Progenitor cell of endocrine pancreas (in vitro differentiated cells): ENCODE results near the gene MXD1. TPM values are rescaled to one million over a fixed set of nuclear protein-coding genes. Genes with fewer than 3 reads are reported as not detected.

Experiments
- DNase-seq: peaks from one replicate; pipeline ENCODE4 v3.0.0; 2021; ENCODE audit warnings: low spot score; ENCODE audit not compliant: unreplicated experiment
- H3K27ac Mint-ChIP-seq: 2 replicates; pipeline ENCODE4 v1.8.0; 2021; ENCODE audit warnings: mild to moderate bottlenecking, moderate library complexity, mixed read lengths
- H3K27me3 Mint-ChIP-seq: 2 replicates; pipeline ENCODE4 v1.8.0; 2021; ENCODE audit warnings: mixed read lengths
- H3K36me3 Mint-ChIP-seq: 2 replicates; pipeline ENCODE4 v1.8.0; 2022; ENCODE audit warnings: mixed read lengths; ENCODE audit not compliant: insufficient read depth
- H3K4me1 Mint-ChIP-seq: 2 replicates; pipeline ENCODE4 v1.8.0; 2021; ENCODE audit warnings: low read depth, mixed read lengths
- H3K4me3 Mint-ChIP-seq: 2 replicates; pipeline ENCODE4 v1.8.0; 2021; ENCODE audit warnings: low read depth, mild to moderate bottlenecking, moderate library complexity, mixed read lengths
- H3K9me3 Mint-ChIP-seq: 2 replicates; pipeline ENCODE4 v1.8.0; 2021; ENCODE audit warnings: low read depth, mixed read lengths
- CTCF ChIP-seq: fragments of 200-600 bp; sonication (generic); IDR thresholded peaks from one replicate; pipeline ENCODE4 v1.5.0; 2021; ENCODE audit warnings: antibody characterized with exemption, mild to moderate bottlenecking; ENCODE audit not compliant: unreplicated experiment
- total RNA-seq: library from RNA; stranded (reverse); gene quantifications from 2 replicates; pipeline ENCODE4 v1.2.1, GENCODE V29; 2021

The MXD1 gene
- total RNA-seq, 1 donor from 2014 or later = 10.8 TPM

- Mint-ChIP-seq H3K27ac (no peak overlapping the region), H3K36me3 (no peaks in the 10 kb centered on the region), H3K9me3 (no peaks in the 10 kb centered on the region), H3K4me1 (peaks cover 9% of the 10 kb centered on the region), H3K27me3 (peaks cover 4% of the 10 kb centered on the region), H3K4me3 (no peak overlapping the region)
- DNase-seq = no peak
- no peak for TF ChIP-seq CTCF
Measured at GRCh38 chr2:69966496-69966895, 51.6 kb downstream of the MXD1 start.

- Mint-ChIP-seq H3K4me1 (peaks cover 9% of the 10 kb centered on the region), H3K27ac (no peak overlapping the region), H3K9me3 (no peaks in the 10 kb centered on the region), H3K27me3 (peaks cover 4% of the 10 kb centered on the region), H3K4me3 (no peak overlapping the region), H3K36me3 (no peaks in the 10 kb centered on the region)
- DNase-seq = no peak
- TF ChIP-seq CTCF = no peak
Measured at GRCh38 chr2:69968609-69969008, 53.7 kb downstream of the MXD1 start.

GRCh38 chr2:69969126-69969983 is 54.4 kb downstream of the MXD1 start:
- no peaks in the 10 kb centered on the region for H3K36me3 Mint-ChIP-seq
- no peak for TF ChIP-seq CTCF
- no peak overlapping the region for H3K27ac Mint-ChIP-seq
- peaks cover 4% of the 10 kb centered on the region for H3K27me3 Mint-ChIP-seq
- no peaks in the 10 kb centered on the region for H3K9me3 Mint-ChIP-seq
- no peak overlapping the region for H3K4me3 Mint-ChIP-seq
- no peak for DNase-seq
- H3K4me1 Mint-ChIP-seq = peaks cover 5% of the 10 kb centered on the region

GRCh38 chr2:69969991-69970390 is 55.1 kb downstream of the MXD1 start:
- peaks cover 4% of the 10 kb centered on the region for H3K27me3 Mint-ChIP-seq
- H3K4me1 Mint-ChIP-seq = no peaks in the 10 kb centered on the region
- no peak overlapping the region for H3K4me3 Mint-ChIP-seq
- no peaks in the 10 kb centered on the region for H3K36me3 Mint-ChIP-seq
- H3K9me3 Mint-ChIP-seq = no peaks in the 10 kb centered on the region
- DNase-seq = no peak
- TF ChIP-seq CTCF = no peak
- H3K27ac Mint-ChIP-seq = no peak overlapping the region

GRCh38 chr2:69972822-69973221 is 57.9 kb downstream of the MXD1 start:
- DNase-seq = no peak
- Mint-ChIP-seq H3K27ac (no peak overlapping the region), H3K36me3 (no peaks in the 10 kb centered on the region), H3K4me3 (no peak overlapping the region), H3K4me1 (peaks cover 2% of the 10 kb centered on the region), H3K9me3 (no peaks in the 10 kb centered on the region), H3K27me3 (peaks cover 7% of the 10 kb centered on the region)
- no peak for TF ChIP-seq CTCF
